Liver (tissue), 3 donors: ENCODE measurements around the gene EXOC3L2.

ENCODE experiments used
- ATF3 ChIP-seq: IDR thresholded peaks from 2 replicates; pipeline ENCODE4 v1.6.1; 2016; ENCODE audit warnings: antibody characterized with exemption
- CTCF ChIP-seq: fragments of 150-350 bp; IDR thresholded peaks from 2 replicates; pipeline ENCODE4 v1.5.1; 2017; ENCODE audit warnings: improper control_type of control experiment, low read depth, low read length; ENCODE audit not compliant: missing input control
- EGR1 ChIP-seq, 2 donors: IDR thresholded peaks; 2 replicates each; pipeline ENCODE4 v1.6.1; 2016 to 2018; ENCODE audit warnings: antibody characterized with exemption in 2 of 2, low read depth in 2 of 2
- FOXA1 ChIP-seq: IDR thresholded peaks from 2 replicates; pipeline ENCODE4 v1.6.1; 2016; ENCODE audit warnings: antibody characterized with exemption
- HNF4A ChIP-seq, 2 donors: conservative IDR thresholded peaks; 2 replicates each; pipeline ENCODE4 v1.6.1; 2016; ENCODE audit warnings: antibody characterized with exemption in 2 of 2, mild to moderate bottlenecking in 2 of 2
- HNF4G ChIP-seq: IDR thresholded peaks from 2 replicates; pipeline ENCODE4 v1.6.1; 2016; ENCODE audit warnings: antibody characterized with exemption
- NR2F2 ChIP-seq: IDR thresholded peaks from 2 replicates; pipeline ENCODE4 v1.6.1; 2016; ENCODE audit warnings: antibody characterized with exemption
- RAD21 ChIP-seq, 2 donors: IDR thresholded peaks; 2 replicates each; pipeline ENCODE4 v1.6.1; 2016; ENCODE audit warnings: antibody characterized with exemption in 2 of 2, mild to moderate bottlenecking in 2 of 2
- REST ChIP-seq: IDR thresholded peaks from 2 replicates; pipeline ENCODE4 v1.6.1; 2016; ENCODE audit warnings: antibody characterized with exemption, mild to moderate bottlenecking
- SP1 ChIP-seq: IDR thresholded peaks from 2 replicates; pipeline ENCODE4 v1.6.1; 2018; ENCODE audit warnings: antibody characterized with exemption, mild to moderate bottlenecking
- TAF1 ChIP-seq: conservative IDR thresholded peaks from 2 replicates; pipeline ENCODE4 v1.6.1; 2016; ENCODE audit warnings: antibody characterized with exemption, mild to moderate bottlenecking
- YY1 ChIP-seq: IDR thresholded peaks from 2 replicates; pipeline ENCODE4 v1.6.1; 2016; ENCODE audit warnings: antibody characterized with exemption, mild to moderate bottlenecking
- ZBTB33 ChIP-seq: IDR thresholded peaks from 2 replicates; pipeline ENCODE4 v1.6.1; 2016; ENCODE audit warnings: antibody characterized with exemption
- TF ChIP-seq, protein P1 (sequence below): IDR thresholded peaks from 2 replicates; pipeline ENCODE4 v1.6.1; 2016; ENCODE audit warnings: antibody characterized with exemption
- donor health status: healthy.
- donor health status: healthy.

DNA sequence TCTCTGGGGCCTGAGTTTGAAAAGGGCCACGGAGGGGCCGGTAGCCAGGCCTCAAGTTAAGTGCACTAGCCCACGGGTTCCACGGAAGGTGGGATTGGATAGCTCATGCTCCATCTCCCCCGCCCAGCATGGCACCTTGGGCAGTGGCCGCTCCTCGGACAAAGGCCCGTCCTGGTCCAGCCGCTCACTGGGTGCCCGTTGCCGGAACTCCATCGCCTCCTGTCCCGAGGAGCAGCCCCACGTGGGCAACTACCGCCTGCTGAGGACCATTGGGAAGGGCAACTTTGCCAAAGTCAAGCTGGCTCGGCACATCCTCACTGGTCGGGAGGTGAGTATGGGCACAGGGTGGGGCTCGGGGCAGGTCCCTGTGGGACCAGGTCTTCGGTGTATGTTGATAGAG, 13.7 kb upstream of the EXOC3L2 start:
- TF ChIP-seq ATF3 (no peak), CTCF (no peak), NR2F2 (no peak), REST (no peak), EGR1 (IDR thresholded peaks at IDR 0.05; ENCODE audit: low read depth in 2 of 2) (no peak), HNF4G (no peak), SP1 (no peak), YY1 (no peak), RAD21 (IDR thresholded peaks at IDR 0.05) (no peak), TAF1 (no peak), ZBTB33 (no peak), HNF4A (conservative IDR thresholded peaks at IDR 0.05) (no peak), FOXA1 (no peak)
- TF ChIP-seq, protein P1, sequence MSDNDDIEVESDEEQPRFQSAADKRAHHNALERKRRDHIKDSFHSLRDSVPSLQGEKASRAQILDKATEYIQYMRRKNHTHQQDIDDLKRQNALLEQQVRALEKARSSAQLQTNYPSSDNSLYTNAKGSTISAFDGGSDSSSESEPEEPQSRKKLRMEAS = no peak
